HAP-1 (cell line): ENCODE measurements around the gene SORCS2.

Experiments
- DNase-seq, 2 experiments: peaks; one replicate each; pipeline ENCODE4 v3.0.0-alpha.2; 2016 to 2020; ENCODE audit warnings: low spot score in 2 of 2
- H3K27me3 ChIP-seq: fragments of 250-450 bp; sonication (Bioruptor Pico); 2 replicates; pipeline ENCODE4 v1.5.1; 2020; ENCODE audit warnings: low read depth, mild to moderate bottlenecking, moderate library complexity
- H3K36me3 ChIP-seq: fragments of 250-450 bp; sonication (Bioruptor Pico); replicated peaks from 2 replicates; pipeline ENCODE4 v1.5.1; 2020; ENCODE audit warnings: mild to moderate bottlenecking
- H3K4me1 ChIP-seq: fragments of 250-450 bp; sonication (Bioruptor Pico); 2 replicates; pipeline ENCODE4 v1.5.1; 2020; ENCODE audit warnings: mild to moderate bottlenecking
- H3K4me3 ChIP-seq: fragments of 250-450 bp; sonication (Bioruptor Pico); 2 replicates; pipeline ENCODE4 v1.5.1; 2020; ENCODE audit warnings: mild to moderate bottlenecking, moderate library complexity
- H3K9me3 ChIP-seq: fragments of 250-450 bp; sonication (Bioruptor Pico); 2 replicates; pipeline ENCODE4 v1.5.1; 2020; ENCODE audit warnings: mild to moderate bottlenecking, moderate library complexity
- in situ Hi-C: fragments of 300-500 bp; cut with MboI; formaldehyde crosslinking; loops from 3 replicates; pipeline ENCODE4 v1.14.3; 2020; ENCODE audit warnings: low sequenced_read_pairs, inconsistent platforms, mixed read lengths

The SORCS2 gene

DNA sequence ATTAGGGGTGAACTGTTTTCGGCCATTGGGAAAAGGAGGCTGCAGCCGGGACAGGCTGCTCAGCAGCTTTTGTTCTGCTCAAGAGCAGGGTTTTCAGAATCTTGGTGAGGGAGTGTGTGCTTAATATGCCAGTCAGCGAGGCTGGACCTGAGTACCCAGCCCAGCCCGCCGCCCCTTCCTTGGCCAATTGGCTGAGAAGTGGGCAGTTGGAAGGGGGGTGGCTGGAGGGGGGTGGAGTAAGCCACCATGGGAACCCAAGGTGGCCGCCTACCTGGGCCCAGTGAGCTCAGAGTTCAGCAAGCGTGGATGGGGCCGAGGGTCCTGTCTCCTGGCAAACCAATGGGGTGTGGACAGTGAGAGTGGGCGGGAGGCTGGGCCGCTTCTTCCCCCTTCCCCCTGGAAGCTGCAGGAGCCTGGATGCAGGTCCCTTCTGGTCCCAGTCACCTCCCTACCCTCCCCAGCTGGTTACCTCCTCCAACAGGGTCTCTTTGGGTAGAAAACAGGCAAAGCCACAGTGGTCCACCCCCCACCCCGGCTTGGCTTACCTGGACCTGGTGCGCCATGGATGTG, 52.5 kb downstream of the SORCS2 start:
- H3K27me3 ChIP-seq, result peaks cover 9% of the 10 kb centered on the region
- DNase-seq, result no peak
- H3K4me3 ChIP-seq, result no peak overlapping the region
- H3K4me1 ChIP-seq, result no peaks in the 10 kb centered on the region
- in situ Hi-C loops, result no loop called here
- no peaks in the 10 kb centered on the region for H3K9me3 ChIP-seq
- no peaks in the 10 kb centered on the region for H3K36me3 ChIP-seq

DNA sequence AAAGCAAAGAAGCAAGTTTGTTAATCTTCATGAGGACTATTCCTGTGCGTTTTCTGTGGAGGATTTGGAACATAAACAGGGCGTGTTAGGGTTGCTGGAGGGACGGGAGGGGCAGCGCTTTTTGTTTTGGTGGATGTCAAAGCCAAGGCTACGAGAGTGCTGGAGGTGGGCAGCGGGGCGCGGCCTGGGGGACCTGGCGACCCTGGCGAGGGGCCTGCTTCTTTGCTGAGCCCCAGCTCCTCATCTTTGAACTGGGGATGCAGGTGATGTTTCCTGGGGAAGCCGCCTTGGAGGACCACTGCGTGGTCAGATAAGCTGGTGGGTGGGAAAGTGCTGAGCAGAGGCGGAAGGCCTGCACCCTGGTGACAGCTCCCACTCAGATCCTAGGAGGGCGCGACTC, 55.2 kb downstream of the SORCS2 start:
- DNase-seq, result no peak
- Histone ChIP-seq H3K36me3 (no peaks in the 10 kb centered on the region), H3K27me3 (peaks cover 6% of the 10 kb centered on the region), H3K4me3 (no peak overlapping the region), H3K9me3 (no peaks in the 10 kb centered on the region), H3K4me1 (no peaks in the 10 kb centered on the region)
- in situ Hi-C loops, result no loop called here

DNA sequence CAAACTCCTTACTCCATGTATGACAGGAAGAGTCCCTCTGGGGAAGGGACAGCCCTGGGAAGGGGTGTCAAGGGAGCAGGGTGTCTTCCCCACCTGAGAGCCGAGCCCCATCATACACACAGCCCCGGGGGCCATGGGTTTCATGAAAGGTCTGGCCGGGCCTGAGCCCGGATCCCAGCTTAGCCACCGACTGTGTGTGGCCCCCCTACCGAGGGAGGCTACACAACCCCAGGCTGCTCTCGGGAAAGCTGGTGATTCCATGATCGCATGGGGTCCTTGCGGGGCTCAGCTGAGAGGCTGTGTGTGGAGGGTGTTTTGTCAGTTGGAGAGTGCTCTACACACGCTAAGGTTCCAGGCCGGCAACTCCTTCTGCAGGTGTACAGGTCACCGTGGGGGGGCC, 55.6 kb downstream of the SORCS2 start:
- in situ Hi-C loops, result no loop called here
- H3K36me3 ChIP-seq, result no peaks in the 10 kb centered on the region
- no peaks in the 10 kb centered on the region for H3K9me3 ChIP-seq
- H3K4me3 ChIP-seq, result no peak overlapping the region
- DNase-seq, result no peak
- no peaks in the 10 kb centered on the region for H3K4me1 ChIP-seq
- H3K27me3 ChIP-seq, result peaks cover 7% of the 10 kb centered on the region

DNA sequence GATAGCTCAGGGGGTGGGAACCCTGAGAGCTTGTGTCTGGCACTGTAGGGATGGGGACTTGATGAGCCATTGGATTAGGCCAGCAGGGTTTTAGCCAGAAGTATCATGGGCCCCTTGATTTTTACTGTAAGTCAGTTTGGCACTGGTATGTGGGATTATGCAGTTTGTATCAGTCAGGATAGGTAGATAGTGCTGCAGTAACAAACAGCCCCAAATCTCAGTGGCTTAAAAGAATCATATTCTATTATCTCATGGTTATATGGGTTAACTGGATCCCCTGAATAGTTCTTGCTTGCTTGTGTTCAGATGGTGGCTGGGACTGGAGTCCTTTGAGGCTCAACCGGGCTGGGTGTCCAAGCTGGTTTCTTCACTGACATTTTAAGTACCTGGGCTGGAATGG, 56.5 kb downstream of the SORCS2 start:
- Histone ChIP-seq H3K9me3 (no peaks in the 10 kb centered on the region), H3K4me1 (no peaks in the 10 kb centered on the region), H3K36me3 (no peaks in the 10 kb centered on the region), H3K27me3 (peaks cover 8% of the 10 kb centered on the region), H3K4me3 (no peak overlapping the region)
- no peak for DNase-seq
- in situ Hi-C loops, result no loop called here

DNA sequence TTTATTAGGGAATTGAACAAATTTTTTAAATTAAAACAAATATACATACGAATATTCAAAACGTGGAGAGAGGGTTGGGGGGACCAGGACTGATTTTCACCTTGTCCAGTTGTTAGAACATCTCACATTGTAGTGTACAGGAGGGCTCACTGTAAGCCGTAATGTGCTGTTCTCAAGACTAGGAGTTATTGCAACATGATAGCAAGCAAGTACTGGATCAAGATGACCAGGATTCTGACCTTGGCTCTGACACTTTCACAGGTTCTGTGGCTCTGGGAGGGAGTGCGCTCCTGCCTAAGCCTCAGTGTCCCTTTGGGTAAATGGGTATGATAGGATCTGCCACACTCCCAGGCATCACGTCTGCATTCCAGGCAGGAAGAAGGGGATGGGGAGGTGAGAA, 59.0 kb downstream of the SORCS2 start:
- no peaks in the 10 kb centered on the region for H3K4me1 ChIP-seq
- no peak for DNase-seq
- in situ Hi-C loops, result no loop called here
- H3K36me3 ChIP-seq, result no peaks in the 10 kb centered on the region
- H3K9me3 ChIP-seq, result no peaks in the 10 kb centered on the region
- no peak overlapping the region for H3K4me3 ChIP-seq
- H3K27me3 ChIP-seq, result peaks cover 4% of the 10 kb centered on the region; the same call in 1 of the 2 replicates

DNA sequence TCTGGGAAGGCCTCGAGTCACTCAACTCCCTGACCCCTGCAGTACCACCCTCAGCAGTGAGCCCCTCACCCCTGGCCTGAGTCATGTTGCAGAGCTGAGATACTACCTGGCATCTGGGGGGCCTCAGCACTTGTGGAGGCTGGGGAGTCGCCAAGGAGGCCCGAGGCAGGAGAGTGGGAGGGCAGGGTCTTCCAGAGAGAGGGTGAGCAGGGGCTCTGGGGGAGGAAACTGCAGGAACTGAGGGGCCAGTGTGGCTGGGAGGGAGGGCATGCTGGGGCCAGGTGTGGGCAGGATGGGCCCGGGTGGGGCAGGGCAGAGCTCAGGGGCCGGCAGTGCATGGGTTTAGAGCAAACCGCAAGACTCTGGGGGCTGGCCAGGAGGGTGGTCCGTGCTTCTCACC, 59.7 kb downstream of the SORCS2 start:
- in situ Hi-C loops, result no loop called here
- H3K27me3 ChIP-seq, result peaks cover 4% of the 10 kb centered on the region; the same call in 1 of the 2 replicates
- DNase-seq, result no peak

DNA sequence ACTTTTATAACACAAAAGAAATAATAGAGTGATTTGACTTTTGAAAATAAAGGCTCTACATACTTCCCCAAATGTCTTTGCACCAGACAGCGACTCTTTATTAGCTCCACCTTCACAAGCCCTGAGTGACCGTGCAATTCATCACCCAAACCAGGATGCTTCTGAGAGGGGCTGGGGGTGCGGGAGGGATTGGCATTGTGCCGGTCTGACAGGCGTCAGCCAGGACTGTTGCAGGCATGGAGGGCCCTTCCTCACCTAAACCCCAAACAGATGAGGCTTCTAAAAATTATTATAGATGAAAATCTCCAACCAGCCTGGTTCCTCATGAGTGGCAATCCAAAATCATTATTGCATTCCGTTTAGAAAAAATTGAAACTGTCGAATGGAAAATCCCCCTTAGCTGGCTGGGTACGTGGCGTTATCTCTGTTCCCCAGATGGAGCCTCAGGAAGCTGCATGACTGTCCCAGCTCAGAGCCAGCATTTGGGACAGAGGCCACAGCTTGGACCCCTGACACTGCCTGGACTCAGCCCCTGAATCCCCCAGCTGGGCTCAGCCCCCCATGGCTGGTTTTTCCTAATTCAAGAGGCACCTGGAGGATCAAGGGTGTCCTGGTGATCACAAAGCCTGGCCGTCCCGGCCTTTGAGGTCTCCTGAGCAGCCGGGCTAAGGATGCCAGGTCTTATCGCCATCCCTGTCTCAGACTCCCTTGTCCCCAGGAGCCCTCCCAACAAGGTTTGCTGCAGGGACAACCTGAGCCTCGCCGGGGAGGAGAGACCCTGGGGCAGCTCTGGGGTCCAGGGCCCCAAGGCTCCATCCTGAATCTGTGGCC, 60.4 kb downstream of the SORCS2 start:
- Histone ChIP-seq H3K36me3 (no peaks in the 10 kb centered on the region), H3K4me3 (no peak overlapping the region), H3K9me3 (no peaks in the 10 kb centered on the region), H3K4me1 (no peaks in the 10 kb centered on the region), H3K27me3 (peaks cover 4% of the 10 kb centered on the region; the same call in 1 of the 2 replicates)
- no peak for DNase-seq
- in situ Hi-C loops, result no loop called here

More for the DNA sequence above, 59.7 kb downstream of the SORCS2 start:
- H3K4me1 ChIP-seq, result no peaks in the 10 kb centered on the region
- no peaks in the 10 kb centered on the region for H3K36me3 ChIP-seq
- H3K9me3 ChIP-seq, result no peaks in the 10 kb centered on the region
- no peak overlapping the region for H3K4me3 ChIP-seq

DNA sequence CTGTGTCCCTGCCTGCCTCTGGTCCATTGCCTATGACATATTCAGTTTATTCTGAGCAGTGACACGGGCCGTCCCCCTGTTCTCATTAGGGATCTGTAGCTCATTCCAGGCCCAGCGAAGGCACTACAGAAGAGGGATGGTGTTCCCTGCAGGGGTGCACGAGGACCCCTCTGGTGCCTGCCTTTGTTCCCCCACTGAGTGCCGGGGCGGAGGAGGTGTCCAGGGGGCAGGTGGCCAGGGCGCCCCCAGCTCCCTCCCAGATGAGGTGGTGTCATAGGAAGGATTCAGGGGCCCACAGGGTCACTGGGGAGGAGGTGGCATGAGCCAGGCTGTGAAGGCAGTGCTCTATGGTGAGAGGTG, 61.0 kb downstream of the SORCS2 start:
- DNase-seq, result no peak
- H3K27me3 ChIP-seq, result peaks cover 4% of the 10 kb centered on the region; the same call in 1 of the 2 replicates
- no peaks in the 10 kb centered on the region for H3K36me3 ChIP-seq
- in situ Hi-C loops, result no loop called here
- H3K4me1 ChIP-seq, result no peaks in the 10 kb centered on the region
- H3K9me3 ChIP-seq, result no peaks in the 10 kb centered on the region
- H3K4me3 ChIP-seq, result no peak overlapping the region

DNA sequence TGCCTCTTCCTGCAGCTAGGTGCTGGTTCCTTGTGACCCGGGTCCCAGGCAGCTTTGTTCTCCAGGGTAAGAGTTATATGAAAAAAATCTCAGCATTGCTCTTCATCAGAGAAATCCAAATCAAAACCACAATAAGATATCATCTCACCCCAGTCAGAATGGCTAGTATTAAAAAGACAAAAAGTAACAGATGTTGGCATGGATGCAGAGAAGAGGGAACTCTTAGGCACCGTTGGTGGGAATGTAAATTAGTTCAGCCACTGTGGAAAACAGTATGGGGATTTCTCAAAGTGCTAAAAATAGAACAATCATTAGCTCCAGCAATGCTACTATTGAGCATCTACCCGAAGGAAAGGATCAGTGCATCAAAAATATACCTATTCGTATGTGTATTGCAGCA, 61.5 kb downstream of the SORCS2 start:
- H3K9me3 ChIP-seq, result no peaks in the 10 kb centered on the region
- H3K36me3 ChIP-seq, result no peaks in the 10 kb centered on the region
- no peak for DNase-seq
- H3K27me3 ChIP-seq, result peaks cover 4% of the 10 kb centered on the region; the same call in 1 of the 2 replicates
- in situ Hi-C loops, result no loop called here
- H3K4me1 ChIP-seq, result no peaks in the 10 kb centered on the region
- no peak overlapping the region for H3K4me3 ChIP-seq

DNA sequence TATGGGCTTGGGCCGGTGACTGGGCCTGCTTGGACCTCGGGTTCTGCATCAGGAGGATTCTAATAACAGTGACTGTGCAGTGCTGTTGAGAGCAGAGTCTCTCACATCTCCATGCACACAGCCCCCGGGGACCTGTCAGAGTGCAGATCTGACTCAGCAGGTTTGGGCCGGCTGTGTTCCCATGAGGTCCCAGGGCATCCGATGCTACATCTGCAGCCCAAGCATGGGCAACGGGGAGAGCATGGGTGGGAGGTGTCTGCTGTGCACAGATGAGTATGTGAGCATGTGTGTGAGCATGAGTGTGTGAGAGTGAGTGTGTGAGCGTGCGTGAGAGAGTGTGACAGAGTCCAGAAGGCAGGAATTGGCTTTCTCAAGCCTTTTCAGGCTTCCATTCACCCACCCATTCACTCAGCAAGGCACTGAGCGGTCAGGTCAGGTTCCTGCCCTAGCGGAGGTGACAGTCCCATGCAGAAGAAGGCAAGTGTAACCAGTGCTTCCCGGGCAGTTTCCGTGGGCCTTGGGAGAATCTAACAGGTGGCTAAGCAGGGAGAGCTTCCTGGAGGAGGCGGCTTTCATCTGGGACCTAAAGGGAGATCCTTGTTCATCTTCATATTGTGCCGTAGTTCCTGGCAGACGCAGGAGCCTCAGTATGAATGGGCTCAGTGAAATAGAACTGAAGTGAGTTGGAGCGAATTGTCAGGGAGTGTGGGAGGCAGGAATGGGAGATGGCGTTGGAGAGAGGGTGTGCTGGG, 62.6 kb downstream of the SORCS2 start:
- Histone ChIP-seq H3K4me1 (no peaks in the 10 kb centered on the region), H3K9me3 (no peaks in the 10 kb centered on the region), H3K36me3 (no peaks in the 10 kb centered on the region), H3K27me3 (peaks cover 7% of the 10 kb centered on the region; the same call in 1 of the 2 replicates), H3K4me3 (no peak overlapping the region)
- DNase-seq, result no peak
- in situ Hi-C loops, result no loop called here

DNA sequence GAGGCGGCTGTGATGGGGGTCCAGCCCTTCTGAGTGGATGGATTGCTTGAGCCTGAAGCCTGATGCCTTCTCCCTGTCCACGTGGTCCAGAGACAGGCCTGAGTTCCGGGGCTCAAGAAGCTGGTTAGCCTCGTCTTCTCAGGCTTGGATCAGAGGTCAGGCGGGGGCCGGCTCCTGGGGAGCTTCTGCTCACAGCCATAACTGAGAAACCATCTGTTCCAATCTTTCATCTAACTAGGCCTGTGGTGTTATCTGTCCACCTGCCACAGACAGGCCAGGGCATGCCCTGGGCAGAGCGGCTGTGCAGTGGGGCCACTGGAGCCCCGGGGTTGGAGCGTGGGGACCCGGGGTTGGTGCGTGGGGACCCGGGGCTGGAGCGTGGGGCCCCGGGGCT, 63.1 kb downstream of the SORCS2 start:
- H3K36me3 ChIP-seq, result no peaks in the 10 kb centered on the region

DNA sequence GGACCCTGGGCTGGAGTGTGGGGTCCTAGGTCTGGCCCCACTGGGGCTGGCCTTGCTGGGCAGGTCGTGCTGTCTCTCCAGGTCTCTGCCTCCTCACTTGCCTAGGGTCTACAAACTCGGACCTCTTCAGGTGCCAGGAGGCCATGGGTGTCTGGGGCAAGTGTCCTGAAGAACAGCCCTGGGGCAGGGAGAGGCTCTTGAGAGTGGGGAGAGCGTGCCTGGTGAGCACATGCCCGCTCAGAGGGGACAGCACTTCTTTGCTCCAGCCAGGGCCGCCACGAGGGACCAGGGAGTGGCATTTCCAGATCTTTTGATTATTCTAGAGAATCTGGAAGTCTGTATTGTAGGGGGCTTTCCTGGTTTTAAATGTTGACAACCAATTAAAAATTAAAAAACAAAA, 63.7 kb downstream of the SORCS2 start:
- no peaks in the 10 kb centered on the region for H3K36me3 ChIP-seq
- no peak for DNase-seq
- no peaks in the 10 kb centered on the region for H3K4me1 ChIP-seq

More for the DNA sequence above, 63.1 kb downstream of the SORCS2 start:
- in situ Hi-C loops, result no loop called here
- H3K27me3 ChIP-seq, result peaks cover 7% of the 10 kb centered on the region; the same call in 1 of the 2 replicates
- H3K4me3 ChIP-seq, result no peak overlapping the region
- no peaks in the 10 kb centered on the region for H3K9me3 ChIP-seq
- H3K4me1 ChIP-seq, result no peaks in the 10 kb centered on the region
- no peak for DNase-seq

DNA sequence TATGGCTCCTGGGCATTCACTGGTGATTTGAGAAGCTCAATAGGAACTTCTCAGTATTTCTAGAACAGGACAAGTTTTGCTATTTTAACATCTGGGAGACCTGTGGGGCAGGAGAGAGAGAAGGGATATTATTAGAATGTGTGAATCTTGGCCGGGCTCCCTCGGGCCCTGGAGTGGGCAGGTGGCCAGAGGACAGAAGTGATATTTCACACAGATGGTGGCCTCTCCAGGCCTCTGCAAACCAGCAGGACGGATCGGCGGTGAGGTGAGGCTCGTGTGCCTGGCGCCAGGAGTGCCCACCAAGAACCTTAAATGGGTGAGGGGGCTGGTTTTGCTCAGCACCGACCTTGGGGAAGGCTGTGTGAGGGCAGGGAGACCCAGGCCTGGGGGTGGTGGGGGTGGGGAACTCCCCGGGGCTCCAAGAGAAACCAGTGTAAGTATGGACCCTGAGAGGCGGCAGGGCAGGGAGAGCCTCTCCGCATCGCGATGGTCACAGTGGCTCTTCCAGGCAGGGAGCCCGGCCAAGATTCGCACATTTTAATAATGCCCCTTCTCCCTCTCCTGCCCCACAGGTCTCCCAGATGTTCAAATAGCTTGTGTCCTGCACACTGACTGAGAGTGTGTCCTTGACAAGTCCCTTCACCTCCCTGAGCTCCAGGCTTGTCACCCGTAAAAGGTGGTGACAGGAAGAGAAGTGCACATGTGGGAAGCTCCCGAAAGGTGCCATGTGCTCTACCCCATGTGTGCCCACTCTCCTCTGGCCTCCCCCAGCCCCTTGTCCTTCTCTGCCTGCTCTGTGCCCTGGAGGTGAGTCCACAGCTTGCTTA, 64.9 kb downstream of the SORCS2 start:
- Histone ChIP-seq H3K4me3 (no peak overlapping the region), H3K9me3 (no peaks in the 10 kb centered on the region), H3K27me3 (peaks cover 11% of the 10 kb centered on the region; the same call in 1 of the 2 replicates), H3K36me3 (no peaks in the 10 kb centered on the region), H3K4me1 (no peaks in the 10 kb centered on the region)
- in situ Hi-C loops, result no loop called here
- DNase-seq, result no peak

More for the DNA sequence above, 63.7 kb downstream of the SORCS2 start:
- H3K27me3 ChIP-seq, result peaks cover 7% of the 10 kb centered on the region; the same call in 1 of the 2 replicates
- H3K4me3 ChIP-seq, result no peak overlapping the region
- in situ Hi-C loops, result no loop called here
- no peaks in the 10 kb centered on the region for H3K9me3 ChIP-seq
